WTC11 (cell line): ENCODE measurements around the gene ZNHIT1.

ENCODE experiments used
- TF ChIP-seq, protein P1 (sequence below): fragments of 200-600 bp; IDR thresholded peaks from 2 replicates; pipeline ENCODE4 v1.8.0; 2022; ENCODE audit warnings: antibody characterized with exemption
- TF ChIP-seq, protein P2 (sequence below): sonication (generic); formaldehyde crosslinking; IDR thresholded peaks from 2 replicates; pipeline ENCODE4 v1.8.0; 2022; ENCODE audit warnings: mild to moderate bottlenecking, missing genetic modification reagents
- TF ChIP-seq, protein P3 (sequence below): sonication (generic); formaldehyde crosslinking; IDR thresholded peaks from 2 replicates; pipeline ENCODE4 v1.8.0; 2023; ENCODE audit warnings: missing genetic modification reagents
- TF ChIP-seq, protein P4 (sequence below): sonication (generic); formaldehyde crosslinking; IDR thresholded peaks from 2 replicates; pipeline ENCODE4 v1.8.0; 2022; ENCODE audit warnings: mild to moderate bottlenecking, missing genetic modification reagents

DNA sequence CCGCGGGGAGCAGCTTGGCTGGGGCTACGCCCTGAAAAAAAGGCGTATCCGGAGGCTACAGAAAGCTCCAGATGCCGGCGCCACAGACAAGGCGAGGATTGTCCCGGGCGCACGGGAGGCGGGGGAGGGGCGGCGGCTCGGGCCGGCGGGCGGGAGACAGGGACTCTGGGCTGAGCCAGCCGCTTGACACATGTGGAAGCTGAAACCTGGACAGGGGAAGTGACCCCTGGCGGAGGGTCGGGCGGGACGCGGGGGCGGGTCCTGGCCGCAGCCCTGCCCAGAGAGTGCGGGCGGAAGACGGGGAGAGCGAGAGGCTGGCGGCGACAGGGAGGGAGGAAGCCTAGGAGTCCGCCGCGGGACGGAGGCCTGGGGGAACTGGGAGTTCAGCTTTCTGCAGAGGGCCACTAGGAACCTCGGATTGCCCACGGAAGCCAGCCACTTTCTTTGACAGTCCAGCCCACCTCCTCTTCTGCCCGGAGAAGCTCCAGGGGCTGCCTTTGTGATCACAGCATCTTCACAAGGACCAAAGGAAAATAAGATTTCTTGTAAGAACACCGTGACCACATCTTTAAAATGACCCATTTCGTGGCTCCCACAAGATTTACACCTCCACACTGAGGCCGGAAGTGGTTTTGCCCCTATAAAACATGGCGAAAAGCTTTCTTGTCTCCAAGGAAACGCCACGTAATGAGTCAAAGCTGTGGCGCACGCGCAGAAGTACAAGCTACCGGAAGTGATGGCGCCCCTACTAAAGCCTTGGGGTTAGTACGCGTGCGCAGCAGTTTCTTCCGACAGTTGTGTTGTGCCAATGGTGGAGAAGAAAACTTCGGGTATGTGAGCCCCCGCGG is at the start of gene ZNHIT1, which contains the start of gene PLOD3:
- TF ChIP-seq, protein P1, sequence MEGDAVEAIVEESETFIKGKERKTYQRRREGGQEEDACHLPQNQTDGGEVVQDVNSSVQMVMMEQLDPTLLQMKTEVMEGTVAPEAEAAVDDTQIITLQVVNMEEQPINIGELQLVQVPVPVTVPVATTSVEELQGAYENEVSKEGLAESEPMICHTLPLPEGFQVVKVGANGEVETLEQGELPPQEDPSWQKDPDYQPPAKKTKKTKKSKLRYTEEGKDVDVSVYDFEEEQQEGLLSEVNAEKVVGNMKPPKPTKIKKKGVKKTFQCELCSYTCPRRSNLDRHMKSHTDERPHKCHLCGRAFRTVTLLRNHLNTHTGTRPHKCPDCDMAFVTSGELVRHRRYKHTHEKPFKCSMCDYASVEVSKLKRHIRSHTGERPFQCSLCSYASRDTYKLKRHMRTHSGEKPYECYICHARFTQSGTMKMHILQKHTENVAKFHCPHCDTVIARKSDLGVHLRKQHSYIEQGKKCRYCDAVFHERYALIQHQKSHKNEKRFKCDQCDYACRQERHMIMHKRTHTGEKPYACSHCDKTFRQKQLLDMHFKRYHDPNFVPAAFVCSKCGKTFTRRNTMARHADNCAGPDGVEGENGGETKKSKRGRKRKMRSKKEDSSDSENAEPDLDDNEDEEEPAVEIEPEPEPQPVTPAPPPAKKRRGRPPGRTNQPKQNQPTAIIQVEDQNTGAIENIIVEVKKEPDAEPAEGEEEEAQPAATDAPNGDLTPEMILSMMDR: no peak
- TF ChIP-seq, protein P2, sequence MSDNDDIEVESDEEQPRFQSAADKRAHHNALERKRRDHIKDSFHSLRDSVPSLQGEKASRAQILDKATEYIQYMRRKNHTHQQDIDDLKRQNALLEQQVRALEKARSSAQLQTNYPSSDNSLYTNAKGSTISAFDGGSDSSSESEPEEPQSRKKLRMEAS (CRISPR knock-in tag): no peak; the same call in 1 of the 2 replicates
- TF ChIP-seq, protein P3, sequence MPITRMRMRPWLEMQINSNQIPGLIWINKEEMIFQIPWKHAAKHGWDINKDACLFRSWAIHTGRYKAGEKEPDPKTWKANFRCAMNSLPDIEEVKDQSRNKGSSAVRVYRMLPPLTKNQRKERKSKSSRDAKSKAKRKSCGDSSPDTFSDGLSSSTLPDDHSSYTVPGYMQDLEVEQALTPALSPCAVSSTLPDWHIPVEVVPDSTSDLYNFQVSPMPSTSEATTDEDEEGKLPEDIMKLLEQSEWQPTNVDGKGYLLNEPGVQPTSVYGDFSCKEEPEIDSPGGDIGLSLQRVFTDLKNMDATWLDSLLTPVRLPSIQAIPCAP (CRISPR knock-in tag): no peak
- TF ChIP-seq, protein P4, sequence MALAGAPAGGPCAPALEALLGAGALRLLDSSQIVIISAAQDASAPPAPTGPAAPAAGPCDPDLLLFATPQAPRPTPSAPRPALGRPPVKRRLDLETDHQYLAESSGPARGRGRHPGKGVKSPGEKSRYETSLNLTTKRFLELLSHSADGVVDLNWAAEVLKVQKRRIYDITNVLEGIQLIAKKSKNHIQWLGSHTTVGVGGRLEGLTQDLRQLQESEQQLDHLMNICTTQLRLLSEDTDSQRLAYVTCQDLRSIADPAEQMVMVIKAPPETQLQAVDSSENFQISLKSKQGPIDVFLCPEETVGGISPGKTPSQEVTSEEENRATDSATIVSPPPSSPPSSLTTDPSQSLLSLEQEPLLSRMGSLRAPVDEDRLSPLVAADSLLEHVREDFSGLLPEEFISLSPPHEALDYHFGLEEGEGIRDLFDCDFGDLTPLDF (CRISPR knock-in tag): no peak
